Measurements from ENCODE around the gene GFPT2.

DNA sequence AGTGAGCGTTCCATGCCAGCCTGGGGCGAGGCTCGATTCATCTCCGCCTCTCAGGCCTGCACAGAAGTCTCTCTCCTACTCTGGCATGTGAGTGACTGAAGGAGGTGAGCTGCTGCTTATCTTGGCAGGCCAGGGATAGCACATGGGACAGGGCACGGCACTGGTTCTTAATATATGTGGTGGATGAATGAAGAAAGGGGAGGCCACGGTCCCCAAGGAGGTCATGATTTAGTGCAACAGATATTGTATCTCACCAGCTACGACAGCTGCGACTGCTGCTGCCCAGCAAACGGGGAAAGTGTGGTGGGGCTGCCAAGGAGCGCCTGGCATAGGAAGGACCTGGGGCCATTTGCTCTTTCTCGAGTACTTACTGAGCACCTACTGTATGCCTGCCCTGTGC lies 41.9 kb downstream of the GFPT2 start:
- TF ChIP-seq POLR2A (IDR thresholded peaks at IDR 0.05): no peak
- TF ChIP-seq, protein P1, sequence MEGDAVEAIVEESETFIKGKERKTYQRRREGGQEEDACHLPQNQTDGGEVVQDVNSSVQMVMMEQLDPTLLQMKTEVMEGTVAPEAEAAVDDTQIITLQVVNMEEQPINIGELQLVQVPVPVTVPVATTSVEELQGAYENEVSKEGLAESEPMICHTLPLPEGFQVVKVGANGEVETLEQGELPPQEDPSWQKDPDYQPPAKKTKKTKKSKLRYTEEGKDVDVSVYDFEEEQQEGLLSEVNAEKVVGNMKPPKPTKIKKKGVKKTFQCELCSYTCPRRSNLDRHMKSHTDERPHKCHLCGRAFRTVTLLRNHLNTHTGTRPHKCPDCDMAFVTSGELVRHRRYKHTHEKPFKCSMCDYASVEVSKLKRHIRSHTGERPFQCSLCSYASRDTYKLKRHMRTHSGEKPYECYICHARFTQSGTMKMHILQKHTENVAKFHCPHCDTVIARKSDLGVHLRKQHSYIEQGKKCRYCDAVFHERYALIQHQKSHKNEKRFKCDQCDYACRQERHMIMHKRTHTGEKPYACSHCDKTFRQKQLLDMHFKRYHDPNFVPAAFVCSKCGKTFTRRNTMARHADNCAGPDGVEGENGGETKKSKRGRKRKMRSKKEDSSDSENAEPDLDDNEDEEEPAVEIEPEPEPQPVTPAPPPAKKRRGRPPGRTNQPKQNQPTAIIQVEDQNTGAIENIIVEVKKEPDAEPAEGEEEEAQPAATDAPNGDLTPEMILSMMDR (IDR thresholded peaks at IDR 0.05): no peak
